ENCODE data around the gene CDC37L1. TPM values are rescaled to one million over a fixed set of nuclear protein-coding genes. Genes with fewer than 3 reads are reported as not detected.
"Not testable (repeated sequence)": the region's sequence is repeated elsewhere in the genome, so short reads cannot be mapped to it uniquely, and the experiment has no call there.

Gene CDC37L1
- total and polyA plus RNA-seq, 3 experiments from 2014 or later, result 12.5 to 17.8 (median 15.0) TPM

GRCh38 chr9:4742246-4742645 is 62.9 kb downstream of the CDC37L1 start:
- DNase-seq, result no peak
- no peaks in the 10 kb centered on the region for H3K9me3 ChIP-seq (ENCODE audit: low read length)
- CTCF ChIA-PET, result interaction anchor here (1.0 to 4.2 kb wide), 6 partner anchors 14 to 245 kb away, joined by 3 to 35 read pairs (median 3); no protein-coding TSS in a partner anchor
- no peak overlapping the region for H3K4me3 ChIP-seq (ENCODE audit: low read length)
- peak overlapping the region; percentile 85 to 100 (median 94) for H3K4me3 Mint-ChIP-seq
- H3K36me3 Mint-ChIP-seq, result peaks cover 0 to 5% (median 0%) of the 10 kb centered on the region in 3 donors
- no peak overlapping the region for H3K27ac ChIP-seq (ENCODE audit: low read depth, low read length)
- POLR2A ChIA-PET, result interaction anchor here (0.6 to 2.8 kb wide), 2 partner anchors 40 to 63 kb away, joined by 3 to 20 read pairs; partner anchors contain the start of gene CDC37L1
- H3K36me3 ChIP-seq (ENCODE audit: insufficient read depth, low read length), result no peaks in the 10 kb centered on the region
- H3K4me1 ChIP-seq (ENCODE audit: insufficient read depth, low read length), result peaks cover 25% of the 10 kb centered on the region
- peak overlapping the region in 6 of 8 donors; percentile 67 to 97 (median 82) for H3K27ac Mint-ChIP-seq
- H3K9me3 Mint-ChIP-seq, result no peaks in the 10 kb centered on the region
- H3K27me3 Mint-ChIP-seq, result no peaks in the 10 kb centered on the region
- H3K4me1 Mint-ChIP-seq, result peaks cover 25 to 38% (median 35%) of the 10 kb centered on the region in 3 donors
- no peaks in the 10 kb centered on the region for H3K27me3 ChIP-seq (ENCODE audit: insufficient read depth, low read length, poor library complexity, severe bottlenecking)

DNA sequence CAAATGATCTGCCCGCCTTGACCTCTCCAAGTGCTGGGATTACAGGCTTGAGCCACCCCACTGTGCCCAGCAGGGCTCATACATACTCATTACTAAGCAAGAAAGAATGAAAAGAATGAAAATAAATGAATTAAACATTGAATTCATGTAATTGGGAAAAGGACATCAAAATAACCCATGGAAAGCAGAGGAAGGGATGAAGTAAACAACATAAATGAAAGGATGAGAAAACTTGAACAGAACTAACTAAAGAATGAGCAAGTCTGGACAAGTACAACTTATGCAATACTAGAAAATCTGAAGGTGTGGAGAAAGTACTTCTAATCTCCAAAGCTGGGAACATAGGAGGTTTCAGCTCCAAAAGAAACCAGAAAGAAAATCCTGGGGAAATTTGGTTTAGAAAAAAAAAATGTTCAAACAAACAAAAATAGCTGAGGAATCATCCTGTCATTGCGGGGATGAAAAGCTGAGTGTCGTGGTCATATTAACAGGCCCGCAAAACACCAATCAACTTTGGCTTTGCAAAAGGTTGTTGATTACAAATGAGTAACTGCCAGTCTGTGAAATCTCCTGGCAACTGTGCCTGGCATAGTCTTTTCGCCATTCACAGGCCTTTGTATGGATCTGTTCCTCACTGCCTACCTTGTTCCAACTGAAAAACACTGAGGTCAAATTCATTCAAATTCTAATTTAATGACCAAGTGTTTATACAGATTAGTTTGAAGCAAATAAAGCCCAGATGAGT is 63.9 kb downstream of the CDC37L1 start:
- no peak overlapping the region for H3K4me3 ChIP-seq (ENCODE audit: low read length)
- Mint-ChIP-seq H3K36me3 (peaks cover 0 to 5% (median 0%) of the 10 kb centered on the region in 3 donors), H3K4me3 (peak overlapping the region in 5 of 7 donors; percentile 40 to 96 (median 77)), H3K27ac (peak overlapping the region in 5 of 8 donors; percentile 61 to 86 (median 69)), H3K9me3 (no peaks in the 10 kb centered on the region), H3K4me1 (peaks cover 21 to 29% (median 28%) of the 10 kb centered on the region in 3 donors), H3K27me3 (no peaks in the 10 kb centered on the region)
- ChIA-PET POLR2A (no interaction called here), CTCF (interaction anchor here (1.1 to 4.2 kb wide), 2 partner anchors 13 to 17 kb away, joined by 3 to 35 read pairs; no protein-coding TSS in a partner anchor)
- no peak overlapping the region for H3K27ac ChIP-seq (ENCODE audit: low read depth, low read length)
- peaks cover 22% of the 10 kb centered on the region for H3K4me1 ChIP-seq (ENCODE audit: insufficient read depth, low read length)
- DNase-seq, result no peak
- no peaks in the 10 kb centered on the region for H3K9me3 ChIP-seq (ENCODE audit: low read length)
- H3K36me3 ChIP-seq (ENCODE audit: insufficient read depth, low read length), result no peaks in the 10 kb centered on the region
- no peaks in the 10 kb centered on the region for H3K27me3 ChIP-seq (ENCODE audit: insufficient read depth, low read length, poor library complexity, severe bottlenecking)

DNA sequence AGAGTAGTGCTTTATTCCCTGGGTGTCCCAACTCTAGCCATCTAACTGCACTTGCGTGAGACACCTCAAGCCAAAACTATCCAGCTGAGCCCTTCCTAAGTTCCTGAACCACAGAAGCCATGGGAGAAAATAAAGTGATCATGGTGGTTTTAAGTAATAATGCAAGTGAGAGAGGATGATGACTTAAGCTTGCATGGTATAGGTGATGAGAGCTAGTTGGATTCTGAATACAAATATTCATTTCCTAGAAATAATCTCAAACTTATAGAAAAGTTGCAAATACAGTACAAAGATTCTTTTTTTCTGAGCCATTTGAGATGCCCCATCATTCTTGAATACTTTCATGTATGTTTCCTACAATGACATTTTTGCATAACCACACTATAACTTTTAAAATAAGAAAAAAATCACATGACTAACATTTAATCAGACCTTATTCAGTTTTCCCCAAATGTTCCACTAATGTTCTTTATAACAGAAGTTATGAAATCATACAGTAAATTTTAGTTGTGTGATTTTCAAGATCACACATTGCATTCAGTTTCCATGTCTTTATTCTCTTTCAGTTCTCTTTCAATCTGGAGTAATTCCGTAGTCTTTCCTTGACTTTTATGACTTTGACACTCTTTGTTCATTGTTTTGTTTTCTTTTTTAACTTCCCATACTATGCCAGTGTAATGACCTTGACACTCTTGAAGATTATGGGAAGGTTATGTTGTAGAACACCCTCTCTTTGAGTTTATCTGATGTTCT is 67.1 kb downstream of the CDC37L1 start:
- H3K9me3 ChIP-seq (ENCODE audit: low read length), result no peaks in the 10 kb centered on the region
- peaks cover 0 to 6% of the 10 kb centered on the region in 2 donors for H3K27me3 Mint-ChIP-seq
- no peak overlapping the region for H3K4me3 ChIP-seq (ENCODE audit: low read length)
- H3K36me3 Mint-ChIP-seq, result no peaks in the 10 kb centered on the region
- no peaks in the 10 kb centered on the region for H3K9me3 Mint-ChIP-seq
- POLR2A ChIA-PET, result no interaction called here
- peaks cover 7 to 12% (median 12%) of the 10 kb centered on the region in 3 donors for H3K4me1 Mint-ChIP-seq
- H3K27ac Mint-ChIP-seq, result peak overlapping the region in 2 of 8 donors; percentile 10 to 47
- H3K4me3 Mint-ChIP-seq, result peak overlapping the region in 1 of 7 donors; percentile 17
- H3K4me1 ChIP-seq (ENCODE audit: insufficient read depth, low read length), result peaks cover 5% of the 10 kb centered on the region
- no peak overlapping the region for H3K27ac ChIP-seq (ENCODE audit: low read depth, low read length)
- H3K36me3 ChIP-seq (ENCODE audit: insufficient read depth, low read length), result no peaks in the 10 kb centered on the region
- no peak for DNase-seq
- no peaks in the 10 kb centered on the region for H3K27me3 ChIP-seq (ENCODE audit: insufficient read depth, low read length, poor library complexity, severe bottlenecking)
- CTCF ChIA-PET, result interaction anchor here (0.8 to 3.7 kb wide), 5 partner anchors 8 to 854 kb away, joined by 3 to 20 read pairs (median 6); no protein-coding TSS in a partner anchor

GRCh38 chr9:4748612-4749011 is 69.2 kb downstream of the CDC37L1 start:
- no peak overlapping the region for H3K4me3 ChIP-seq (ENCODE audit: low read length)
- ChIA-PET CTCF (interaction anchor here (2.3 kb wide), 1 partner anchor 10 kb away, joined by 18 read pairs; no protein-coding TSS in a partner anchor), POLR2A (no interaction called here)
- H3K27me3 Mint-ChIP-seq, result peaks cover 10% of the 10 kb centered on the region in 2 donors
- no peaks in the 10 kb centered on the region for H3K9me3 Mint-ChIP-seq
- H3K36me3 Mint-ChIP-seq, result no peaks in the 10 kb centered on the region
- no peak overlapping the region for H3K27ac Mint-ChIP-seq
- no peak for DNase-seq
- H3K4me1 ChIP-seq (ENCODE audit: insufficient read depth, low read length), result no peaks in the 10 kb centered on the region
- H3K4me1 Mint-ChIP-seq, result peaks cover 0 to 5% (median 3%) of the 10 kb centered on the region in 3 donors
- H3K36me3 ChIP-seq (ENCODE audit: insufficient read depth, low read length), result no peaks in the 10 kb centered on the region
- no peaks in the 10 kb centered on the region for H3K27me3 ChIP-seq (ENCODE audit: insufficient read depth, low read length, poor library complexity, severe bottlenecking)
- no peak overlapping the region for H3K4me3 Mint-ChIP-seq
- no peaks in the 10 kb centered on the region for H3K9me3 ChIP-seq (ENCODE audit: low read length)
- no peak overlapping the region for H3K27ac ChIP-seq (ENCODE audit: low read depth, low read length)

DNA sequence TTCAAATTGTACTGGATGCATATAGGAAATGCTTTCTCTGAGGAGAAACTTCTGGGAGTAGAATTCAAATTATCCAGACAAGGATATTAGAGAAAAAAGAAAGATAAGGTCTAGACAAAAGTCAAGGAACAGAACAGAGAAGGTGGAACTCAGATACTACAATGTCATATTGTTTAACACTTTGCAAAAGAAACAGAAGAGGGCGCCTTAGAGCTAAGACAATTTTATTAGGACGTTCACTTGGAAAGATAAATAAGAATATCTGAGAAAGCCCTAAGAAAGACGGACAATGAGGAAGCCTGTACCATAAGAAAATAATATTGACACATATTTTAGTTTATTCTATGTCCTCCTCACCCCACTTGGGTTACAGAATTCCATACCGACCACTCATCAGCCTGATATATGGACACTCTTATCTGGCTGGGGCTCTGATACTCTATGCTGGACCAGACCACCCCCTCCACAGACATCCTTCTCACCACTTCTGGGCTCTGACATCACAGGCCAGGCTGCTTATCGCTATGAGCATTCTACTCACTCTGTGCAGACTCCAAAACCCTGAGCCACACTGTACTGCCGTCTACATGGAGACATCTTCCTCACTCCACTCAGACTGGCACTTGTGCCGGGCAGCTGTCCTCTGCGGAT is 70.8 kb downstream of the CDC37L1 start:
- H3K36me3 Mint-ChIP-seq, result no peaks in the 10 kb centered on the region
- H3K27me3 Mint-ChIP-seq, result peaks cover 10% of the 10 kb centered on the region in 2 donors
- H3K4me3 ChIP-seq (ENCODE audit: low read length), result no peak overlapping the region
- no peaks in the 10 kb centered on the region for H3K4me1 ChIP-seq (ENCODE audit: insufficient read depth, low read length)
- no peaks in the 10 kb centered on the region for H3K27me3 ChIP-seq (ENCODE audit: insufficient read depth, low read length, poor library complexity, severe bottlenecking)
- H3K4me1 Mint-ChIP-seq, result peaks cover 0 to 5% (median 3%) of the 10 kb centered on the region in 3 donors
- no peak overlapping the region for H3K27ac Mint-ChIP-seq
- no peaks in the 10 kb centered on the region for H3K36me3 ChIP-seq (ENCODE audit: insufficient read depth, low read length)
- no peaks in the 10 kb centered on the region for H3K9me3 Mint-ChIP-seq
- no peak overlapping the region for H3K27ac ChIP-seq (ENCODE audit: low read depth, low read length)
- peak in 2 of 5 donors; percentile 11 to 18 for DNase-seq
- H3K9me3 ChIP-seq (ENCODE audit: low read length), result no peaks in the 10 kb centered on the region
- no peak overlapping the region for H3K4me3 Mint-ChIP-seq
- CTCF ChIA-PET, result interaction anchor here (0.7 to 2.3 kb wide), 8 partner anchors 9 to 850 kb away, joined by 3 to 18 read pairs (median 4); no protein-coding TSS in a partner anchor
- POLR2A ChIA-PET, result interaction anchor here (1.5 kb wide), 1 partner anchor 9 kb away, joined by 7 read pairs; the partner anchor contains the start of gene AK3

DNA sequence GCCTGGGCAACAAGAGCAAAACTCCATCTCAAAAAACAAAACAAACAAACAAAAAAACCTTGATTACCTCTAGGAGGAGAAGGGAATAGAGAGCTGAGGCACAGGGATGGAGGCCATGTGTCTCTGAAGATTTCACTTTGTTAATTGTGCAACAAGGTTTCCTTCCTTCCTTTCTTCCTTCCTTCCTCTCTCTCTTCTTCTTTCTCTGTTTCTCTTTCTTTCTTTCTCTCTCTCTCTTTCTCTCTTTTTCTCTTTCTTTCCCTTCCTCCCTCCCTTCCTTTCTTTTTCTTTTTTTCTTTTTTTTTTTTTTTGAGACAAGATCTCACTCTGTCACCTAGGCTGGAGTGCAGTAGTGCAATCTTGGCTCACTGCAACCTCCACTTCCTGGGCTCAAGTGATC is 75.2 kb downstream of the CDC37L1 start:
- H3K4me3 Mint-ChIP-seq; H3K27me3 ChIP-seq (ENCODE audit: insufficient read depth, low read length, poor library complexity, severe bottlenecking); H3K27ac ChIP-seq (ENCODE audit: low read depth, low read length); DNase-seq; H3K4me1 Mint-ChIP-seq; H3K36me3 ChIP-seq (ENCODE audit: insufficient read depth, low read length); H3K27ac Mint-ChIP-seq; H3K9me3 Mint-ChIP-seq; H3K4me1 ChIP-seq (ENCODE audit: insufficient read depth, low read length); POLR2A ChIA-PET; H3K4me3 ChIP-seq (ENCODE audit: low read length); H3K36me3 Mint-ChIP-seq; H3K9me3 ChIP-seq (ENCODE audit: low read length): not testable (repeated sequence)
- peaks cover 10 to 14% of the 10 kb centered on the region in 2 donors for H3K27me3 Mint-ChIP-seq
- CTCF ChIA-PET, result interaction anchor here (0.6 to 10.4 kb wide), 5 partner anchors 9 to 835 kb away, joined by 3 to 93 read pairs (median 4); partner anchors contain the start of genes AK3 and JAK2

- H3K36me3 ChIP-seq (ENCODE audit: insufficient read depth, low read length), result no peaks in the 10 kb centered on the region
- peaks cover 10 to 14% of the 10 kb centered on the region in 2 donors for H3K27me3 Mint-ChIP-seq
- H3K27me3 ChIP-seq (ENCODE audit: insufficient read depth, low read length, poor library complexity, severe bottlenecking), result no peaks in the 10 kb centered on the region
- no peak overlapping the region for H3K4me3 ChIP-seq (ENCODE audit: low read length)
- no peak for DNase-seq
- ChIA-PET POLR2A (no interaction called here), CTCF (interaction anchor here (1.1 to 10.4 kb wide), 3 partner anchors 9 to 835 kb away, joined by 3 to 93 read pairs (median 4); partner anchors contain the start of gene JAK2)
- H3K36me3 Mint-ChIP-seq, result no peaks in the 10 kb centered on the region
- no peak overlapping the region for H3K27ac Mint-ChIP-seq
- no peak overlapping the region for H3K4me3 Mint-ChIP-seq
- no peak overlapping the region for H3K27ac ChIP-seq (ENCODE audit: low read depth, low read length)
- no peaks in the 10 kb centered on the region for H3K4me1 ChIP-seq (ENCODE audit: insufficient read depth, low read length)
- no peaks in the 10 kb centered on the region for H3K9me3 Mint-ChIP-seq
- no peaks in the 10 kb centered on the region for H3K9me3 ChIP-seq (ENCODE audit: low read length)
- H3K4me1 Mint-ChIP-seq, result peaks cover 3 to 5% (median 4%) of the 10 kb centered on the region in 3 donors
Observed at GRCh38 chr9:4755026-4755609, 75.7 kb downstream of the CDC37L1 start.
